ENCODE measurements around the gene SCLY. TPM values are rescaled to one million over a fixed set of nuclear protein-coding genes. Genes with fewer than 3 reads are reported as not detected.

SCLY gene
- total and polyA plus RNA-seq, 2 donors (not counting 1 experiment from before 2014, with no cell fraction given) = 16.4 to 42.4 TPM

- H3K9me3 ChIP-seq (ENCODE audit: control extremely low read depth in 1 of 3, control insufficient read depth in 2 of 3, insufficient read depth in 1 of 3, low read length in 2 of 3) = peaks cover 0 to 9% (median 0%) of the 10 kb centered on the region in 3 donors
- H3K4me2 ChIP-seq (replicated peaks; ENCODE audit: low read depth, low read length, poor library complexity, severe bottlenecking) = no peak overlapping the region
- intact Hi-C loops (cut with micrococcal nuclease) = no loop called here
- CTCF ChIA-PET = no interaction called here
- no peaks in the 10 kb centered on the region for H3K79me2 ChIP-seq (ENCODE audit: control insufficient read depth, insufficient read depth, low read length)
- no peak for DNase-seq
- no peak overlapping the region for H2AFZ ChIP-seq (ENCODE audit: insufficient read depth, low read depth, low read length, poor library complexity, severe bottlenecking)
- H3K4me3 ChIP-seq (ENCODE audit: control extremely low read depth in 1 of 5, extremely low read depth in 1 of 5, insufficient read depth in 1 of 5, low read depth in 2 of 5, low read length in 4 of 5) = no peak overlapping the region
- peaks cover 37 to 50% of the 10 kb centered on the region in 2 donors for H3K4me1 ChIP-seq (ENCODE audit: control insufficient read depth in 2 of 2, insufficient read depth in 2 of 2, low read length in 2 of 2)
- TF ChIP-seq EZH2 (IDR thresholded peaks at IDR 0.05; ENCODE audit: borderline replicate concordance, insufficient read depth, low read depth, low read length, poor library complexity, severe bottlenecking) = no peak
- no peak for TF ChIP-seq CTCF (IDR thresholded peaks at IDR 0.05)
- ATAC-seq (ENCODE audit: low read depth) = no peak
- H3K4me1 Mint-ChIP-seq = peaks cover 30% of the 10 kb centered on the region
- no peak overlapping the region for H3K9ac ChIP-seq (ENCODE audit: low read length)
- H3K27ac Mint-ChIP-seq = no peak overlapping the region
- H3K27me3 ChIP-seq (replicated peaks in 1 of 4; ENCODE audit: control extremely low read depth in 1 of 4, control insufficient read depth in 3 of 4, insufficient read depth in 4 of 4, low read length in 3 of 4) = no peaks in the 10 kb centered on the region
- no peak overlapping the region for H3K27ac ChIP-seq (ENCODE audit: low read length in 2 of 2)
- POLR2A ChIA-PET = no interaction called here
- no peaks in the 10 kb centered on the region for H4K20me1 ChIP-seq (ENCODE audit: control insufficient read depth, insufficient read depth, low read length, poor library complexity, severe bottlenecking)
- 90% methylated on average over 21 of the region's 21 CpGs for WGBS (ENCODE audit: insufficient coverage)
- H3K4me3 Mint-ChIP-seq = no peak overlapping the region
- H3K27me3 Mint-ChIP-seq = no peaks in the 10 kb centered on the region
- H3K9me3 Mint-ChIP-seq (ENCODE audit: insufficient read depth) = no peaks in the 10 kb centered on the region
- no peaks in the 10 kb centered on the region for H3K36me3 ChIP-seq (replicated peaks in 1 of 2; ENCODE audit: control extremely low read depth in 1 of 2, control insufficient read depth in 1 of 2, extremely low read depth in 1 of 2, insufficient read depth in 2 of 2, low read length in 1 of 2)
These were observed 44.0 kb downstream of the SCLY start for GRCh38 chr2:238104691-238105371.
